ENCODE data around the gene MAN2B2. TPM values are rescaled to one million over a fixed set of nuclear protein-coding genes. Genes with fewer than 3 reads are reported as not detected.

Gene MAN2B2
- total and polyA plus RNA-seq, 2 of the 4 experiments (the other 2 are of a cell fraction), result 13.4 to 34.1 TPM

DNA sequence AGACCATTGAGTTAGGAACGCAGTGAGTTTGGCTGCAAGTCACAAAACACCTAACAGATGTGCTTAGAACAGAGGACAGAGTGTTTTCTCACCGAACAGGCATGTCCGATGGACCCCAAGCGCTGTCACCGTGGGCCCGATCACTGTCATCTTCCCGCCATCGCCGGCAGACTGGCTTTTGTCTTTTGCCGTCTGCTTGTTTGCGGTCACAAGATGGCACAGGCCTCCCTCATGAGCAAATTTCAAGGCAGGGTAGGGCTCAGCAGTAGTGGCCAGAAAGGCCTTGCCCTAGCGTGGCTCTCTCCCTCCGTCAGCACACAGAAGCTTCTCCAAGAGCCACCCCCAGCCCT is 44.1 kb downstream of the MAN2B2 start:
- ATAC-seq (ENCODE audit: low read depth), result no peak
- Histone ChIP-seq H3K18ac (ENCODE audit: low read depth, low read length) (no peak overlapping the region), H2BK120ac (ENCODE audit: low read depth, low read length) (no peak overlapping the region), H4K20me1 (ENCODE audit: insufficient read depth, low read length) (no peaks in the 10 kb centered on the region), H2BK15ac (ENCODE audit: low read depth, low read length) (no peak overlapping the region), H2BK20ac (ENCODE audit: low read depth, low read length) (no peak overlapping the region), H3K56ac (ENCODE audit: extremely low read depth, insufficient read depth, low read length) (no peak overlapping the region), H3K23ac (ENCODE audit: low read depth, low read length) (no peak overlapping the region), H4K5ac (ENCODE audit: low read depth, low read length) (no peak overlapping the region), H3K27ac (ENCODE audit: insufficient read depth, low read length) (no peak overlapping the region), H3K9me3 (ENCODE audit: control insufficient read depth, insufficient read depth, low read length) (no peaks in the 10 kb centered on the region), H4K91ac (ENCODE audit: insufficient read depth, low read depth, low read length) (no peak overlapping the region), H2AFZ (replicated peaks; ENCODE audit: low read length, poor library complexity) (no peak overlapping the region), H3K79me1 (ENCODE audit: low read depth in 1 of 2, low read length in 2 of 2) (no peaks in the 10 kb centered on the region), H3K4me2 (ENCODE audit: low read depth, low read length) (no peak overlapping the region), H3K4ac (ENCODE audit: low read depth, low read length) (no peak overlapping the region), H3K27me3 (ENCODE audit: control insufficient read depth, insufficient read depth, low read length) (no peaks in the 10 kb centered on the region), H2AK9ac (replicated peaks; ENCODE audit: low read depth, low read length, poor library complexity) (no peak overlapping the region), H4K8ac (ENCODE audit: low read depth in 2 of 2, low read length in 2 of 2) (no peak overlapping the region), H3K4me1 (ENCODE audit: control insufficient read depth, insufficient read depth, low read length) (no peaks in the 10 kb centered on the region), H3K36me3 (ENCODE audit: control insufficient read depth, insufficient read depth, low read length) (peaks cover 42% of the 10 kb centered on the region), H3K4me3 (ENCODE audit: insufficient read depth, low read depth, low read length) (no peak overlapping the region), H3K9me1 (ENCODE audit: insufficient read depth, low read length) (no peaks in the 10 kb centered on the region; the same call in 1 of the 2 replicates), H3K14ac (replicated peaks; ENCODE audit: low read depth, low read length) (no peak overlapping the region), H3K9ac (ENCODE audit: low read depth, low read length) (no peak overlapping the region), H2BK5ac (ENCODE audit: low read depth, low read length, poor library complexity, severe bottlenecking) (no peak overlapping the region), H2AK5ac (ENCODE audit: low read depth, low read length) (no peak overlapping the region)
- WGBS, 2 experiments (ENCODE audit: extremely low coverage in 2 of 2, insufficient read length in 1 of 2), result 100% methylated on average over 4 of the region's 13 CpGs; no CpG with 5 or more reads in 1 of the 2 experiments
- CTCF ChIA-PET, result no interaction called here
- BruUV-seq (replicated peaks), result no TSS peak
- in situ Hi-C loops (cut with MboI; ENCODE audit: low sequenced_read_pairs) (no loop called here), dilution Hi-C loops (cut with HindIII; ENCODE audit: low sequenced_read_pairs, unreplicated experiment) (no loop called here), intact Hi-C loops (cut with micrococcal nuclease) (no loop called here)
- TF ChIP-seq, protein P1, sequence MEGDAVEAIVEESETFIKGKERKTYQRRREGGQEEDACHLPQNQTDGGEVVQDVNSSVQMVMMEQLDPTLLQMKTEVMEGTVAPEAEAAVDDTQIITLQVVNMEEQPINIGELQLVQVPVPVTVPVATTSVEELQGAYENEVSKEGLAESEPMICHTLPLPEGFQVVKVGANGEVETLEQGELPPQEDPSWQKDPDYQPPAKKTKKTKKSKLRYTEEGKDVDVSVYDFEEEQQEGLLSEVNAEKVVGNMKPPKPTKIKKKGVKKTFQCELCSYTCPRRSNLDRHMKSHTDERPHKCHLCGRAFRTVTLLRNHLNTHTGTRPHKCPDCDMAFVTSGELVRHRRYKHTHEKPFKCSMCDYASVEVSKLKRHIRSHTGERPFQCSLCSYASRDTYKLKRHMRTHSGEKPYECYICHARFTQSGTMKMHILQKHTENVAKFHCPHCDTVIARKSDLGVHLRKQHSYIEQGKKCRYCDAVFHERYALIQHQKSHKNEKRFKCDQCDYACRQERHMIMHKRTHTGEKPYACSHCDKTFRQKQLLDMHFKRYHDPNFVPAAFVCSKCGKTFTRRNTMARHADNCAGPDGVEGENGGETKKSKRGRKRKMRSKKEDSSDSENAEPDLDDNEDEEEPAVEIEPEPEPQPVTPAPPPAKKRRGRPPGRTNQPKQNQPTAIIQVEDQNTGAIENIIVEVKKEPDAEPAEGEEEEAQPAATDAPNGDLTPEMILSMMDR (conservative IDR thresholded peaks at IDR 0.05; ENCODE audit: low read depth, low read length), result no peak
- TF ChIP-seq, protein P2, sequence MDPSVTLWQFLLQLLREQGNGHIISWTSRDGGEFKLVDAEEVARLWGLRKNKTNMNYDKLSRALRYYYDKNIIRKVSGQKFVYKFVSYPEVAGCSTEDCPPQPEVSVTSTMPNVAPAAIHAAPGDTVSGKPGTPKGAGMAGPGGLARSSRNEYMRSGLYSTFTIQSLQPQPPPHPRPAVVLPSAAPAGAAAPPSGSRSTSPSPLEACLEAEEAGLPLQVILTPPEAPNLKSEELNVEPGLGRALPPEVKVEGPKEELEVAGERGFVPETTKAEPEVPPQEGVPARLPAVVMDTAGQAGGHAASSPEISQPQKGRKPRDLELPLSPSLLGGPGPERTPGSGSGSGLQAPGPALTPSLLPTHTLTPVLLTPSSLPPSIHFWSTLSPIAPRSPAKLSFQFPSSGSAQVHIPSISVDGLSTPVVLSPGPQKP (IDR thresholded peaks at IDR 0.05; ENCODE audit: borderline replicate concordance, low read depth, low read length), result no peak
- TF ChIP-seq RCOR1 (IDR thresholded peaks at IDR 0.05; ENCODE audit: insufficient replicate concordance, low read length), result no peak
- no peak for DNase-seq
- POLR2A ChIA-PET (ENCODE audit: unreplicated experiment), result no interaction called here

All from IMR-90 (cell line).